DND-41 (cell line): ENCODE results near the gene VASP.

Experiments used
- EZH2 ChIP-seq: IDR thresholded peaks from 3 replicates; pipeline ENCODE4 v1.6.1; 2012; ENCODE audit warnings: borderline replicate concordance, low read depth, mild to moderate bottlenecking, moderate library complexity, low read length, inconsistent platforms; ENCODE audit not compliant: severe bottlenecking
- TF ChIP-seq, protein P1 (sequence below): IDR thresholded peaks from 2 replicates; pipeline ENCODE4 v1.5.1; 2012; ENCODE audit warnings: borderline replicate concordance, low read length, moderate library complexity, mild to moderate bottlenecking; ENCODE audit not compliant: poor library complexity, severe bottlenecking; ENCODE audit errors: extremely low read depth

DNA sequence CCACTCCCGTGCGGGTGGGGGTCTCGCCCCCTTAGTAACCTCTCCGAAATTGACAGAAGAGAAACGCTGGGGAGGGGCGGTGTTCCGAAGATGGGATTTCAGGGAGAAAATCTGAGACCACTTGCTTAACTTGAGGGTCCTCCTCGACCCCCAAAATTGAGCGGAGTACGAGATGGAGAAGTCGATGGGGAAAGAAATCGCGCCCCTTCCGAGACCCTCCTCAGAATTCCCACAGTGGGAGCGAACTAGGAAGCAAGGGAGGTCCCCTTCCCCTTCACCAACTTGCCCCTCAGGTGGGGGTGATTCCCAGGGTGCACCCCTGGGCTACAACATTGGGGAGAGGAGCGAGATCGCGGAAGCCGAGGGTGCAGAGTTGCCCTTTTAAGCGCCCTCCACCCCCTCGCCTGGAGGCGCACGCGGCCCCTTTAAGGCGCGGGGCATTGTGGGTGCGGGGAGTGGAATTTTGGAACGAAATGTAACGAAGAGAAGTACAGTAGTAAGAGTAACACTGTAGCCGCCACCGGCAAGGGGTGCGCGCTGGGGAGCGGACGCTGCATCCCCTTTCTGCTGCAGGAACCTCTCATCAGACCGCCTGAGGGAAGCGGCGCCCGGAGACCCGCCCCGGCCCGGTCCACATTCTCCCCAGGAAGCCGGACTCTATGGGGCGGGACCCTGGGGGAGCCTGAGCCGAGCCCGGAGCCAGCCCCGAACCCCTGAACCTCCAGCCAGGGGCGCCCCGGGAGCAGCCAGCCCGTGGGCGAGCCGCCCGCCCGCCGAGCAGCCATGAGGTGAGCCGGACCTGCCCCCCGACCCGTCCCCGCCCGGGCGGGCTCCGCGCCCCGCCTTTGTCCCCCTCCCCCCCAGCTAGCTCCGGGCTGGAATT is at the start of gene VASP:
- TF ChIP-seq, protein P1, sequence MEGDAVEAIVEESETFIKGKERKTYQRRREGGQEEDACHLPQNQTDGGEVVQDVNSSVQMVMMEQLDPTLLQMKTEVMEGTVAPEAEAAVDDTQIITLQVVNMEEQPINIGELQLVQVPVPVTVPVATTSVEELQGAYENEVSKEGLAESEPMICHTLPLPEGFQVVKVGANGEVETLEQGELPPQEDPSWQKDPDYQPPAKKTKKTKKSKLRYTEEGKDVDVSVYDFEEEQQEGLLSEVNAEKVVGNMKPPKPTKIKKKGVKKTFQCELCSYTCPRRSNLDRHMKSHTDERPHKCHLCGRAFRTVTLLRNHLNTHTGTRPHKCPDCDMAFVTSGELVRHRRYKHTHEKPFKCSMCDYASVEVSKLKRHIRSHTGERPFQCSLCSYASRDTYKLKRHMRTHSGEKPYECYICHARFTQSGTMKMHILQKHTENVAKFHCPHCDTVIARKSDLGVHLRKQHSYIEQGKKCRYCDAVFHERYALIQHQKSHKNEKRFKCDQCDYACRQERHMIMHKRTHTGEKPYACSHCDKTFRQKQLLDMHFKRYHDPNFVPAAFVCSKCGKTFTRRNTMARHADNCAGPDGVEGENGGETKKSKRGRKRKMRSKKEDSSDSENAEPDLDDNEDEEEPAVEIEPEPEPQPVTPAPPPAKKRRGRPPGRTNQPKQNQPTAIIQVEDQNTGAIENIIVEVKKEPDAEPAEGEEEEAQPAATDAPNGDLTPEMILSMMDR: no peak
- TF ChIP-seq EZH2: no peak
